T-helper 2 cell treated with Interferon-gamma antibody and Interleukin-4, amounts not matched to agents 100 ng/mL and 5 ng/mL, for 36 hours (primary cell): ENCODE data around the gene PPM1M. TPM values are rescaled to one million over a fixed set of nuclear protein-coding genes. Genes with fewer than 3 reads are reported as not detected.

ENCODE experiments used
- intact Hi-C: fragments of 100-400 bp; cut with micrococcal nuclease; formaldehyde crosslinking; loops from one replicate; pipeline ENCODE4 v1.15.1; 2023
- total RNA-seq: library from RNA; stranded (reverse); gene quantifications from 2 replicates; pipeline ENCODE4 v1.2.3, GENCODE V29; 2022

Gene PPM1M
- total RNA-seq, 1 donor from 2014 or later, result 60.2 TPM

GRCh38 chr3:52230461-52230860 is 15.1 kb upstream of the PPM1M start:
- intact Hi-C loops, result no loop called here

- intact Hi-C loops, result loop anchor here (1.0 kb wide), 1 partner anchor 108 kb away; no protein-coding TSS in a partner anchor
Measured at GRCh38 chr3:52230889-52231499, 14.6 kb upstream of the PPM1M start.

GRCh38 chr3:52231502-52232278 is 13.9 kb upstream of the PPM1M start:
- intact Hi-C loops, result loop anchor here (1.0 kb wide), 1 partner anchor 108 kb away; no protein-coding TSS in a partner anchor

GRCh38 chr3:52232279-52233107 is 13.1 kb upstream of the PPM1M start:
- intact Hi-C loops, result no loop called here

GRCh38 chr3:52233108-52233591 is 12.4 kb upstream of the PPM1M start:
- intact Hi-C loops, result no loop called here

GRCh38 chr3:52233968-52234367 is 11.6 kb upstream of the PPM1M start:
- intact Hi-C loops, result no loop called here

- intact Hi-C loops, result loop anchor here (5.0 kb wide), 1 partner anchor 213 kb away; the partner anchor contains the start of gene SEMA3G
Measured at GRCh38 chr3:52234516-52235447, 10.8 kb upstream of the PPM1M start.

- intact Hi-C loops, result loop anchor here (5.0 kb wide), 1 partner anchor 211 kb away; the partner anchor contains the start of gene SEMA3G
Measured at GRCh38 chr3:52236424-52236886, 9.1 kb upstream of the PPM1M start.

GRCh38 chr3:52237006-52237656 is 8.4 kb upstream of the PPM1M start:
- intact Hi-C loops, result loop anchor here (5.0 kb wide), 1 partner anchor 210 kb away; the partner anchor contains the start of gene SEMA3G

- intact Hi-C loops, result loop anchor here (2.0 to 5.0 kb wide), 3 partner anchors 15 to 210 kb away; partner anchors contain the start of gene SEMA3G
Measured at GRCh38 chr3:52237657-52238172, 7.8 kb upstream of the PPM1M start.

GRCh38 chr3:52238193-52238760 is 7.3 kb upstream of the PPM1M start:
- intact Hi-C loops, result loop anchor here (2.0 to 5.0 kb wide), 3 partner anchors 15 to 209 kb away; partner anchors contain the start of gene SEMA3G

GRCh38 chr3:52238761-52239701 is 6.5 kb upstream of the PPM1M start, which contains the start of gene TWF2:
Gene TWF2, minus strand, starts transcription at chr3:52239158. Its CDS starts 142 bp downstream, at chr3:52239016.
- intact Hi-C loops, result loop anchor here (1.0 to 5.0 kb wide), 4 partner anchors 16 to 208 kb away; partner anchors contain the start of genes SEMA3G and WDR82

- intact Hi-C loops, result loop anchor here (1.0 kb wide), 1 partner anchor 13 kb away; no protein-coding TSS in a partner anchor
Measured at GRCh38 chr3:52240059-52240885, 5.3 kb upstream of the PPM1M start.

- intact Hi-C loops, result loop anchor here (1.0 kb wide), 1 partner anchor 12 kb away; no protein-coding TSS in a partner anchor
Measured at GRCh38 chr3:52240886-52241370, 4.6 kb upstream of the PPM1M start.

GRCh38 chr3:52242039-52242438 is 3.5 kb upstream of the PPM1M start:
- intact Hi-C loops, result no loop called here
